ENCODE data around the gene BORCS8. TPM values are rescaled to one million over a fixed set of nuclear protein-coding genes. Genes with fewer than 3 reads are reported as not detected.

The BORCS8 gene
- total RNA-seq, 2 donors from 2014 or later: 27.8 to 27.9 TPM

- TF ChIP-seq CTCF (IDR thresholded peaks at IDR 0.05): no peak
- H3K4me1 ChIP-seq: no peaks in the 10 kb centered on the region
- no peak for DNase-seq
- no peaks in the 10 kb centered on the region for H3K9me3 ChIP-seq
- H3K36me3 ChIP-seq: no peaks in the 10 kb centered on the region
- no peak overlapping the region for H3K9ac ChIP-seq (ENCODE audit: low read depth in 2 of 2, low read length in 2 of 2)
- H3K27ac ChIP-seq: no peak overlapping the region
- H3K4me3 ChIP-seq: no peak overlapping the region
- H3K27me3 ChIP-seq: no peaks in the 10 kb centered on the region
- intact Hi-C loops (cut with DNase I): no loop called here
Observed at GRCh38 chr19:19234220-19234816, 42.4 kb upstream of the BORCS8 start.

GRCh38 chr19:19232261-19232721, 40.3 kb upstream of the BORCS8 start:
- intact Hi-C loops (cut with DNase I): no loop called here
- no peak for TF ChIP-seq CTCF (IDR thresholded peaks at IDR 0.05)
- no peak for DNase-seq
- H3K9me3 ChIP-seq: no peaks in the 10 kb centered on the region
- no peaks in the 10 kb centered on the region for H3K27me3 ChIP-seq
- H3K27ac ChIP-seq: no peak overlapping the region
- H3K9ac ChIP-seq (ENCODE audit: low read depth in 2 of 2, low read length in 2 of 2): no peak overlapping the region
- no peaks in the 10 kb centered on the region for H3K4me1 ChIP-seq
- H3K4me3 ChIP-seq: no peak overlapping the region
- H3K36me3 ChIP-seq: no peaks in the 10 kb centered on the region

- TF ChIP-seq CTCF (IDR thresholded peaks at IDR 0.05): no peak
- Histone ChIP-seq H3K4me3 (no peak overlapping the region), H3K9ac (ENCODE audit: low read depth in 2 of 2, low read length in 2 of 2) (no peak overlapping the region), H3K9me3 (no peaks in the 10 kb centered on the region), H3K27ac (no peak overlapping the region), H3K27me3 (no peaks in the 10 kb centered on the region), H3K4me1 (no peaks in the 10 kb centered on the region), H3K36me3 (no peaks in the 10 kb centered on the region)
- no peak for DNase-seq
- intact Hi-C loops (cut with DNase I): no loop called here
Observed at GRCh38 chr19:19230999-19231398, 39.0 kb upstream of the BORCS8 start.

- intact Hi-C loops (cut with DNase I): no loop called here
- no peaks in the 10 kb centered on the region for H3K9me3 ChIP-seq
- no peaks in the 10 kb centered on the region for H3K4me1 ChIP-seq
- DNase-seq: no peak
- peaks cover 3% of the 10 kb centered on the region for H3K27me3 ChIP-seq
- no peak overlapping the region for H3K27ac ChIP-seq
- no peak for TF ChIP-seq CTCF (IDR thresholded peaks at IDR 0.05)
- H3K4me3 ChIP-seq: no peak overlapping the region
- no peaks in the 10 kb centered on the region for H3K36me3 ChIP-seq
- no peak overlapping the region for H3K9ac ChIP-seq (ENCODE audit: low read depth in 2 of 2, low read length in 2 of 2)
Observed at GRCh38 chr19:19229701-19230100, 37.7 kb upstream of the BORCS8 start.

- intact Hi-C loops (cut with DNase I): no loop called here
- no peak overlapping the region for H3K4me3 ChIP-seq
- no peak overlapping the region for H3K27ac ChIP-seq
- TF ChIP-seq CTCF (IDR thresholded peaks at IDR 0.05): no peak
- no peaks in the 10 kb centered on the region for H3K9me3 ChIP-seq
- peaks cover 4% of the 10 kb centered on the region for H3K27me3 ChIP-seq
- H3K9ac ChIP-seq (ENCODE audit: low read depth in 2 of 2, low read length in 2 of 2): no peak overlapping the region
- no peaks in the 10 kb centered on the region for H3K4me1 ChIP-seq
- no peak for DNase-seq
- H3K36me3 ChIP-seq: no peaks in the 10 kb centered on the region
Observed at GRCh38 chr19:19227217-19227616, 35.3 kb upstream of the BORCS8 start.
